Keratinocyte (primary cell): ENCODE measurements around the gene NEAT1. TPM values are rescaled to one million over a fixed set of nuclear protein-coding genes. Genes with fewer than 3 reads are reported as not detected.
A peak's percentile ranks its signal among the peaks of the same experiment; 100 is the strongest.

ENCODE experiments used
- DNase-seq: peaks from one replicate; pipeline ENCODE4 v3.0.0-alpha.2; 2011; ENCODE audit warnings: low read depth, missing footprints, low spot score
- FAIRE-seq: peaks from 2 replicates; lab custom pipeline; 2011; peaks lifted over from hg19 to GRCh38; lab: Jason Lieb, UNC
- H2AFZ ChIP-seq: 2 replicates; pipeline ENCODE4 v1.6.0; 2012; ENCODE audit warnings: low read length, control low read depth, inconsistent platforms; ENCODE audit not compliant: control insufficient read depth
- H3K27ac ChIP-seq: 2 replicates; pipeline ENCODE4 v1.5.1; 2011; ENCODE audit warnings: low read length; ENCODE audit not compliant: control insufficient read depth, insufficient read depth
- H3K27me3 ChIP-seq: 3 replicates; pipeline ENCODE4 v1.6.0; 2011; ENCODE audit warnings: low read length; ENCODE audit not compliant: control insufficient read depth, insufficient read depth; ENCODE audit errors: extremely low read depth
- H3K36me3 ChIP-seq, 2 experiments: 2 replicates in 1 of 2; 3 replicates in 1 of 2; pipeline ENCODE4 v1.5.1; 2011; ENCODE audit warnings: low read length in 2 of 2, mild to moderate bottlenecking in 1 of 2; ENCODE audit not compliant: control insufficient read depth in 2 of 2, insufficient read depth in 2 of 2; ENCODE audit errors: extremely low read depth in 1 of 2
- H3K4me1 ChIP-seq: 3 replicates; pipeline ENCODE4 v1.5.1; 2011; ENCODE audit warnings: low read length; ENCODE audit not compliant: control insufficient read depth, insufficient read depth; ENCODE audit errors: extremely low read depth
- H3K4me2 ChIP-seq: 3 replicates; pipeline ENCODE4 v1.6.0; 2011; ENCODE audit warnings: low read depth, low read length; ENCODE audit not compliant: control insufficient read depth, insufficient read depth; ENCODE audit errors: extremely low read depth
- H3K4me3 ChIP-seq, 3 experiments: fragments of 200-600 bp in 1 of 3; sonication (generic) in 1 of 3; 2 replicates in 2 of 3; 3 replicates in 1 of 3; pipeline ENCODE4 v1.5.1; 2011 to 2016; ENCODE audit warnings: low read length in 3 of 3, mild to moderate bottlenecking in 3 of 3, control low read depth in 2 of 3, inconsistent platforms in 1 of 3, low read depth in 1 of 3, mixed read lengths in 1 of 3, mixed run types in 1 of 3, moderate library complexity in 1 of 3; ENCODE audit not compliant: control insufficient read depth in 2 of 3, insufficient read depth in 2 of 3; ENCODE audit errors: extremely low read depth in 1 of 3
- H3K79me2 ChIP-seq: 2 replicates; pipeline ENCODE4 v1.6.0; 2012; ENCODE audit warnings: low read length; ENCODE audit not compliant: control insufficient read depth, insufficient read depth
- H3K9ac ChIP-seq: 3 replicates; pipeline ENCODE4 v1.6.0; 2011; ENCODE audit warnings: low read length; ENCODE audit not compliant: control insufficient read depth, insufficient read depth; ENCODE audit errors: extremely low read depth
- H3K9me1 ChIP-seq: 3 replicates; pipeline ENCODE4 v1.6.0; 2011; ENCODE audit warnings: low read length; ENCODE audit not compliant: control insufficient read depth, insufficient read depth; ENCODE audit errors: extremely low read depth
- H3K9me3 ChIP-seq: 2 replicates; pipeline ENCODE4 v1.5.1; 2012; ENCODE audit warnings: low read depth, low read length; ENCODE audit not compliant: control insufficient read depth
- H4K20me1 ChIP-seq: 3 replicates; pipeline ENCODE4 v1.6.0; 2011; ENCODE audit warnings: low read length; ENCODE audit not compliant: control insufficient read depth, insufficient read depth; ENCODE audit errors: extremely low read depth
- EZH2 ChIP-seq: IDR thresholded peaks from one replicate; pipeline ENCODE4 v1.6.1; 2012; ENCODE audit warnings: inconsistent platforms, mild to moderate bottlenecking, low read length, moderate library complexity
- dilution Hi-C: fragments of 300-500 bp; cut with MboI; formaldehyde crosslinking; loops from one replicate; pipeline ENCODE4 v1.7.0; 2020; ENCODE audit warnings: low sequenced_read_pairs; ENCODE audit not compliant: extremely low pct_ligation_motif_present
- polyA plus RNA-seq, 5 experiments: library from polyadenylated mRNA; depleted of rRNA in 3 of 5; stranded (reverse) in 3 of 5; stranded (forward) in 1 of 5; unstranded in 1 of 5; fragments of >200 nt; gene quantifications; 1 replicate in 1 of 5; 2 replicates in 3 of 5; 3 replicates in 1 of 5; pipeline versions ENCODE4 v1.2.1 to v1.2.3, GENCODE V29; 2011 to 2012; ENCODE audit warnings: missing spikeins in 2 of 5, low read depth in 1 of 5, low replicate concordance in 1 of 5
- small RNA-seq, 3 experiments: library from RNA; depleted of rRNA; stranded (forward); fragments of <200 nt; gene quantifications; one replicate each; pipeline ENCODE3, GENCODE V24; 2012; ENCODE audit warnings: low read depth in 3 of 3, low replicate concordance in 1 of 3; ENCODE audit not compliant: insufficient read length in 3 of 3
- TF ChIP-seq, protein P1 (sequence below), 3 experiments: IDR thresholded peaks in 1 of 3; conservative IDR thresholded peaks in 1 of 3; optimal IDR thresholded peaks in 1 of 3; 2 replicates in 2 of 3; 3 replicates in 1 of 3; pipeline versions ENCODE3 to v1.5.1; 2011; ENCODE audit warnings: low read length in 3 of 3, mild to moderate bottlenecking in 3 of 3, moderate library complexity in 2 of 3, control low read depth in 1 of 3, inconsistent platforms in 1 of 3; ENCODE audit not compliant: insufficient read depth in 2 of 3; ENCODE audit errors: extremely low read depth in 1 of 3

NEAT1 gene
- polyA plus RNA-seq, 1 donor (not counting 4 experiments of a cell fraction or from before 2014, with no cell fraction given), result 270 TPM

DNA sequence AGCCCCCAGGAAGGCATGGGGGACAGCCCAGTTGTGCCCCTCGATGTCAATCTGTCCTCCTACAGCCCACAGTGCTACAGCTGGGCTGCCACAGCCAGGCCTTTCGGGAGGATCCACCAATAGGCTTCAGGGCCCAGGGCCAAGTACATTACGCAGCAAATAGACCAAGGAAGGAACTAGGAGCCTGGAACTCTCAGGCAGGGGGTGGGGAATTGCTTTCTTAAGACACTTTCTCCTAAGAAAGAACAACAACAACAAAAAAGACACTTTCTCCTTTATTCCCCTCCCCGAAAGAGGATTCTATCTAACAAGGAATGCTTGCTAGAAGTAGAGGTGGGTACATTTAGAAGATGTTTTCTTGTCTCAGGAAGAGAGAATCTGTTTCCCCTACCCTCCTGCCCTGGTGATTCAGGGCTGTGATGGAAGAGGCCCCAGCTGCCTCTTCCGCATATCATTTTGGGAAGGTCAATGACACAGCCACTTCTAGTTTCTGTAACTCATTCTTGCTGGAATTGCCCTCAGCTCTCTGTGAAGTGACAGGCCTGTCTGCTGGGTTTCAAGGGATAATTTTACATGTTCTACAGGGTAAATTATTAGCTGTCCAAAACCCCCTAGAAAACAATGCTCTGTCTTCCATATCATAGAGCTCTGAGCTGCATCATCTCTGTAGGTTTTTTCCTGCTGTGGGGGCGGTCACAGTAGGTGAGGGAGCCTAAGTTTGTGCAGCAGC, 70.2 kb downstream of the NEAT1 start:
- DNase-seq (no peak), FAIRE-seq (peak; percentile 34)
- H3K27ac ChIP-seq, result peak overlapping the region; percentile 94
- H4K20me1 ChIP-seq, result no peaks in the 10 kb centered on the region
- no peak overlapping the region for H2AFZ ChIP-seq
- peak overlapping the region; percentile 84 for H3K9ac ChIP-seq
- H3K79me2 ChIP-seq, result peaks cover 15% of the 10 kb centered on the region
- H3K4me3 ChIP-seq, result peak overlapping the region in 2 of 3 experiments; percentile 1 to 44
- H3K27me3 ChIP-seq, result no peaks in the 10 kb centered on the region
- H3K9me3 ChIP-seq, result no peaks in the 10 kb centered on the region
- H3K4me2 ChIP-seq, result peak overlapping the region; percentile 78
- no peaks in the 10 kb centered on the region for H3K36me3 ChIP-seq
- TF ChIP-seq, protein P1, sequence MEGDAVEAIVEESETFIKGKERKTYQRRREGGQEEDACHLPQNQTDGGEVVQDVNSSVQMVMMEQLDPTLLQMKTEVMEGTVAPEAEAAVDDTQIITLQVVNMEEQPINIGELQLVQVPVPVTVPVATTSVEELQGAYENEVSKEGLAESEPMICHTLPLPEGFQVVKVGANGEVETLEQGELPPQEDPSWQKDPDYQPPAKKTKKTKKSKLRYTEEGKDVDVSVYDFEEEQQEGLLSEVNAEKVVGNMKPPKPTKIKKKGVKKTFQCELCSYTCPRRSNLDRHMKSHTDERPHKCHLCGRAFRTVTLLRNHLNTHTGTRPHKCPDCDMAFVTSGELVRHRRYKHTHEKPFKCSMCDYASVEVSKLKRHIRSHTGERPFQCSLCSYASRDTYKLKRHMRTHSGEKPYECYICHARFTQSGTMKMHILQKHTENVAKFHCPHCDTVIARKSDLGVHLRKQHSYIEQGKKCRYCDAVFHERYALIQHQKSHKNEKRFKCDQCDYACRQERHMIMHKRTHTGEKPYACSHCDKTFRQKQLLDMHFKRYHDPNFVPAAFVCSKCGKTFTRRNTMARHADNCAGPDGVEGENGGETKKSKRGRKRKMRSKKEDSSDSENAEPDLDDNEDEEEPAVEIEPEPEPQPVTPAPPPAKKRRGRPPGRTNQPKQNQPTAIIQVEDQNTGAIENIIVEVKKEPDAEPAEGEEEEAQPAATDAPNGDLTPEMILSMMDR (optimal IDR thresholded peaks at IDR 0.05 in 1 of 3, IDR thresholded peaks at IDR 0.05 in 1 of 3, conservative IDR thresholded peaks at IDR 0.05 in 1 of 3; ENCODE audit: extremely low read depth in 1 of 3, insufficient read depth in 2 of 3, low read length in 3 of 3), result no peak
- TF ChIP-seq EZH2, result no peak
- peaks cover 4% of the 10 kb centered on the region for H3K9me1 ChIP-seq
- H3K4me1 ChIP-seq, result peaks cover 87% of the 10 kb centered on the region
- dilution Hi-C loops, result no loop called here

DNA sequence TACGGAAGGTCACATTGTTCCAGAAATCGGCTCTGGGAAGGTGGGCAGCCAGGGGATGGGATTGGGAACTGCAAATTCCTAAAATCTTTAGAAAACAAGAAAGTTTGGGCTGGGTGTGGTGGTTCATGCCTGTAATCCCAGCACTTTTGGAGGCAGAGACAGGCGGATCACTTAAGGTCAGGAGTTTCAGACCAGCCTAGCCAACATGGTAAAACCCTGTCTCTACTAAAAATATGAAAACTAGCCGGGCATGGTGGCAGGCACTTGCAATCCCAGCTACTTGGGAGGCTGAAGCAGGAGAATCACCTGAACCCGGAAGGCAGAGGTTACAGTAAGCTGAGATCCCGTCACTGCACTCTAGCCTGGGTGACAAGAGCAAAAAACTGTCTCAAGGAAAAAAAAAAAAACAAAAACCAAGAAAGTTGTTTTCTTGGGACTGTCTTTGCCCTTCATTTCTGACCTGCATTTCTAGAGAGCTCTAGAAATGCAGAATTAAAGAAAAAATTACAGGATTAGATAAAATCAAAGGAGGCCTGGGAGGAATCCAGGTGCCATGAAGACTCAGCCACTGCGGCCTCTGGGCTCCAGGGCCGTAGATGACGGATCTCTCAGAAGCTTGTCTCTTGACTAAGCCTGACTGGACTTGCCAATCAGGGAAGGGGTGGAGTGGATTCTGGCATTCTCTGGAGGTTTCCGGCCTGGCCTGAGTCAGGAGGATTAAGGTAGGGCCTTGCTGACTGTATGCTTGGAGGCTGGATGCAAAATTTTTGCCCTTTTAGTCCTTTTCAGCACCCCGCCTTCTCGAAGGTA, 71.0 kb downstream of the NEAT1 start:
- peak overlapping the region in 2 of 3 experiments; percentile 6 to 44 for H3K4me3 ChIP-seq
- peaks cover 4% of the 10 kb centered on the region for H3K9me1 ChIP-seq
- DNase-seq (no peak), FAIRE-seq (peak; percentile 23)
- H3K27me3 ChIP-seq, result no peaks in the 10 kb centered on the region
- no peak overlapping the region for H2AFZ ChIP-seq
- H3K9ac ChIP-seq, result peak overlapping the region; percentile 84
- peaks cover 21% of the 10 kb centered on the region for H3K79me2 ChIP-seq
- peaks cover 87% of the 10 kb centered on the region for H3K4me1 ChIP-seq
- no peaks in the 10 kb centered on the region for H4K20me1 ChIP-seq
- peak overlapping the region; percentile 78 for H3K4me2 ChIP-seq
- peak overlapping the region; percentile 94 for H3K27ac ChIP-seq
- no peak for TF ChIP-seq EZH2
- TF ChIP-seq, protein P1 (optimal IDR thresholded peaks at IDR 0.05 in 1 of 3, IDR thresholded peaks at IDR 0.05 in 1 of 3, conservative IDR thresholded peaks at IDR 0.05 in 1 of 3; ENCODE audit: extremely low read depth in 1 of 3, insufficient read depth in 2 of 3, low read length in 3 of 3), result no peak
- H3K9me3 ChIP-seq, result no peaks in the 10 kb centered on the region
- H3K36me3 ChIP-seq, result no peaks in the 10 kb centered on the region
- dilution Hi-C loops, result no loop called here

Small RNA genes lying within 50 kb of the gene (small RNA-seq; reads per million reads assigned to genes)
- gene RF01684, result 0 reads per million in 3 experiments

Other genes starting within 250 kb of the NEAT1 start
- gene CAPN1, start 240.9 kb upstream of the NEAT1 start, polyA plus RNA-seq, result 250 to 300 TPM (median 284 TPM) in 3 replicates
- 13.8 to 21.5 TPM (median 20.9 TPM) in 3 replicates for gene POLA2, start 160.8 kb upstream of the NEAT1 start, polyA plus RNA-seq
- gene CDC42EP2, start 107.9 kb upstream of the NEAT1 start, polyA plus RNA-seq, result 3.6 to 18.7 TPM (median 6.1 TPM) in 3 replicates
- gene DPF2, start 88.9 kb upstream of the NEAT1 start, polyA plus RNA-seq, result 14.5 to 43.9 TPM (median 16.8 TPM) in 3 replicates
- gene TIGD3, start 68.0 kb upstream of the NEAT1 start, polyA plus RNA-seq, result 0.04 to 0.05 TPM in 2 of 3 replicates, not detected in the other
- gene SLC25A45, start 40.2 kb upstream of the NEAT1 start, polyA plus RNA-seq, result 0.20 to 0.46 TPM (median 0.25 TPM) in 3 replicates
- gene FRMD8, start 36.2 kb upstream of the NEAT1 start, polyA plus RNA-seq, result 24.1 to 47.3 TPM (median 25.0 TPM) in 3 replicates
- 337 to 1,845 TPM (median 1,768 TPM) in 3 replicates for gene MALAT1, start 76.2 kb downstream of the NEAT1 start, polyA plus RNA-seq
- gene SCYL1, start 102.3 kb downstream of the NEAT1 start, polyA plus RNA-seq, result 31.3 to 51.2 TPM (median 44.1 TPM) in 3 replicates
- 9.1 to 23.0 TPM (median 11.0 TPM) in 3 replicates for gene LTBP3, start 135.6 kb downstream of the NEAT1 start, polyA plus RNA-seq
- 33.6 to 48.5 TPM (median 47.5 TPM) in 3 replicates for gene ZNRD2, start 147.7 kb downstream of the NEAT1 start, polyA plus RNA-seq
- gene FAM89B, start 149.7 kb downstream of the NEAT1 start, polyA plus RNA-seq, result 11.5 to 37.6 TPM (median 13.5 TPM) in 3 replicates
- 8.5 to 14.0 TPM (median 10.4 TPM) in 3 replicates for gene EHBP1L1, start 153.3 kb downstream of the NEAT1 start, polyA plus RNA-seq
- gene KCNK7, start 173.0 kb downstream of the NEAT1 start, polyA plus RNA-seq, result 0.14 to 1.5 TPM (median 0.46 TPM) in 3 replicates
- gene MAP3K11, start 191.4 kb downstream of the NEAT1 start, polyA plus RNA-seq, result 13.6 to 18.8 TPM (median 17.5 TPM) in 3 replicates
- gene PCNX3, start 193.0 kb downstream of the NEAT1 start, polyA plus RNA-seq, result 6.1 to 16.5 TPM (median 10.5 TPM) in 3 replicates
- gene SIPA1, start 215.3 kb downstream of the NEAT1 start, polyA plus RNA-seq, result 4.5 to 7.2 TPM (median 7.1 TPM) in 3 replicates
- 20.4 to 49.4 TPM (median 23.5 TPM) in 3 replicates for gene RELA, start 240.1 kb downstream of the NEAT1 start, polyA plus RNA-seq